Mesendoderm (in vitro differentiated cells): Measurements from ENCODE around the gene USP36.

Experiments
- DNase-seq: peaks from one replicate; pipeline ENCODE4 v3.0.0; 2013
- H2AK5ac ChIP-seq: 2 replicates; pipeline ENCODE4 v1.6.1; 2013; ENCODE audit warnings: low read length, inconsistent platforms
- H2BK120ac ChIP-seq: 2 replicates; pipeline ENCODE4 v1.6.1; 2013; ENCODE audit warnings: low read depth, mild to moderate bottlenecking, low read length, moderate library complexity, mixed read lengths
- H2BK15ac ChIP-seq: replicated peaks from 2 replicates; pipeline ENCODE4 v1.6.1; 2013; ENCODE audit warnings: low read depth, mild to moderate bottlenecking, moderate library complexity
- H2BK5ac ChIP-seq: 2 replicates; pipeline ENCODE4 v1.6.1; 2013; ENCODE audit warnings: low read length, inconsistent platforms
- H3K18ac ChIP-seq: 2 replicates; pipeline ENCODE4 v1.6.1; 2013; ENCODE audit warnings: mild to moderate bottlenecking, low read length, mixed read lengths
- H3K23ac ChIP-seq: one replicate; pipeline ENCODE4 v1.6.1; 2013; ENCODE audit warnings: low read length
- H3K27ac ChIP-seq: 2 replicates; pipeline ENCODE4 v1.5.1; 2013; ENCODE audit warnings: low read depth, mild to moderate bottlenecking, inconsistent platforms, low read length, moderate library complexity
- H3K27me3 ChIP-seq: 2 replicates; pipeline ENCODE4 v1.6.1; 2013; ENCODE audit warnings: low read length, control low read depth, mild to moderate bottlenecking, inconsistent platforms; ENCODE audit not compliant: insufficient read depth, poor library complexity
- H3K36me3 ChIP-seq: 2 replicates; pipeline ENCODE4 v1.6.1; 2013; ENCODE audit warnings: low read length, inconsistent platforms; ENCODE audit not compliant: control insufficient read depth, insufficient read depth
- H3K4ac ChIP-seq: one replicate; pipeline ENCODE4 v1.6.1; 2013; ENCODE audit warnings: low read depth, mild to moderate bottlenecking, low read length, moderate library complexity
- H3K4me1 ChIP-seq: 2 replicates; pipeline ENCODE4 v1.6.1; 2013; ENCODE audit warnings: low read depth, low read length, inconsistent platforms; ENCODE audit not compliant: control insufficient read depth
- H3K4me2 ChIP-seq: 2 replicates; pipeline ENCODE4 v1.6.1; 2013; ENCODE audit warnings: low read length
- H3K4me3 ChIP-seq: 2 replicates; pipeline ENCODE4 v1.5.1; 2013; ENCODE audit warnings: mild to moderate bottlenecking, low read length
- H3K56ac ChIP-seq: one replicate; pipeline ENCODE4 v1.6.1; 2013; ENCODE audit warnings: low read length
- H3K79me1 ChIP-seq: 2 replicates; pipeline ENCODE4 v1.6.1; 2013; ENCODE audit warnings: low read length, inconsistent platforms
- H3K79me2 ChIP-seq: 2 replicates; pipeline ENCODE4 v1.6.1; 2013; ENCODE audit warnings: mild to moderate bottlenecking, low read length; ENCODE audit not compliant: control insufficient read depth, insufficient read depth
- H3K9ac ChIP-seq: 2 replicates; pipeline ENCODE4 v1.6.1; 2013; ENCODE audit warnings: low read length, inconsistent platforms
- H4K5ac ChIP-seq: one replicate; pipeline ENCODE4 v1.6.1; 2013; ENCODE audit warnings: low read length
- H4K8ac ChIP-seq: one replicate; pipeline ENCODE4 v1.6.1; 2013; ENCODE audit warnings: low read depth, mild to moderate bottlenecking, control low read depth, low read length, moderate library complexity
- WGBS: extraction: QIAGEN DNeasy Blood & Tissue Kit; methylation state at CpG from one replicate; pipeline ENCODE4 v1.1.7; 2013; ENCODE audit warnings: low lambda C conversion rate, missing lambda C conversion rate; ENCODE audit not compliant: insufficient coverage; ENCODE audit errors: extremely low coverage; 5-methylcytosine and 5-hydroxymethylcytosine counted together

The USP36 gene

DNA sequence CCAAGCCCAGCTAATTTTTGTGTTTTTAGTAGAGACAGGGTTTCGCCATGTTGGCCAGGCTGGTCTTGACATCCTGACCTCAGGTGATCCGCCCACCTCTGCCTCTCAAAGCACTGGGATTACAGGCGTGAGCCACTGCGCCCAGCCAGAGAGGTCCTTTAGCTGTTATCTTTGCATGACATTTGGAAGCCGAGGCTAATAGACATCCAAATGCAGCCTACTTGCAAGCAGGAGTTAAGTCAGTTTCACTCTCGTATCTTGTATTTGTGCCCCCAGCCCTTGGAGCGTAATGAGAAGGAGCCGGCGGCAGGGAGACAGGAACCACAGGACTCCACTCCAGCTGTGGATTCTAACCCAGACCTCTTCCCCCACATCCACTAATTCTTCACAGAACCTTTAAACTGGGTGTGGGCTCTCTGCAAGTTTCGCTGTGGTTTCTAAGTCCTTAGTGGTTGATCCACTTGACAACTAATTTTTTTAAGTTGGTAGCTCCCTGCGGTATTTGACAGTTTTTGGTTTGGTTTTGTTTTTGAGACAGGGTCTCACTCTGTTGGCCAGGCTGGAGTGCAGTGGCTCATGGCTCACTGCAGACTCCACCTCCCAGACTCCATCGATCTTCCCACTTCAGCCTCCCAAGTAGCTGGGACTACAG, 55.5 kb downstream of the USP36 start:
- WGBS = no CpG with 5 or more reads among the region's 12 CpGs
- no peak overlapping the region for H2AK5ac ChIP-seq
- DNase-seq = no peak

DNA sequence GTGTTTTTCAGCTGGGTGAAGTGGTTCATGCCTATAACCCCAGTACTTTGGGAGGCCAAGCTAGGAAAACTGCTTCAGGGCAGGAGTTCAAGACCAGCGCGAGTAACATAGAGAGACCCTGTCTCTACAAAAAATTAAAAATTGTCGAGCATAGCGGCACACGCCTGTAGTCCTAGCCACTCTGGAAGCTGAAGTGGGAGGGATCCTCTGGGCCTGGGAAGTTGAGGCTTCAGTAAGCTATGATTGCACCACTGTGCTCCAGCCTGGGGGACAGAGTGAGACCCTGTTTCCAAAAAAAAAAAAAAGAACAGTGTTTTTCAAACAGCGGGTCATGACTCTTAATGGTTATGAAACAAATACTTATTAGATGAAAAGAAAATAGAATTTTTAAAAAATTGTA, 56.3 kb downstream of the USP36 start:
- no CpG with 5 or more reads among the region's 6 CpGs for WGBS
- Histone ChIP-seq H2BK5ac (no peak overlapping the region), H3K4ac (no peak overlapping the region), H3K18ac (no peak overlapping the region), H3K4me3 (no peak overlapping the region), H3K36me3 (no peaks in the 10 kb centered on the region), H3K4me2 (no peak overlapping the region), H4K5ac (no peak overlapping the region), H3K27ac (no peak overlapping the region), H3K23ac (no peak overlapping the region), H2AK5ac (no peak overlapping the region), H3K27me3 (no peaks in the 10 kb centered on the region), H3K79me1 (no peaks in the 10 kb centered on the region), H2BK120ac (no peak overlapping the region), H3K79me2 (no peaks in the 10 kb centered on the region), H4K8ac (no peak overlapping the region), H3K9ac (no peak overlapping the region), H3K56ac (no peak overlapping the region), H2BK15ac (no peak overlapping the region), H3K4me1 (no peaks in the 10 kb centered on the region)
- no peak for DNase-seq

More for the DNA sequence above, 55.5 kb downstream of the USP36 start:
- Histone ChIP-seq H4K8ac (no peak overlapping the region), H3K56ac (no peak overlapping the region), H3K36me3 (no peaks in the 10 kb centered on the region), H2BK5ac (no peak overlapping the region), H3K79me2 (no peaks in the 10 kb centered on the region), H3K79me1 (no peaks in the 10 kb centered on the region), H3K27ac (no peak overlapping the region), H4K5ac (no peak overlapping the region), H2BK15ac (no peak overlapping the region), H3K9ac (no peak overlapping the region), H3K4me3 (no peak overlapping the region), H3K4me1 (no peaks in the 10 kb centered on the region), H3K4me2 (no peak overlapping the region), H2BK120ac (no peak overlapping the region), H3K18ac (no peak overlapping the region), H3K23ac (no peak overlapping the region), H3K4ac (no peak overlapping the region), H3K27me3 (no peaks in the 10 kb centered on the region)

DNA sequence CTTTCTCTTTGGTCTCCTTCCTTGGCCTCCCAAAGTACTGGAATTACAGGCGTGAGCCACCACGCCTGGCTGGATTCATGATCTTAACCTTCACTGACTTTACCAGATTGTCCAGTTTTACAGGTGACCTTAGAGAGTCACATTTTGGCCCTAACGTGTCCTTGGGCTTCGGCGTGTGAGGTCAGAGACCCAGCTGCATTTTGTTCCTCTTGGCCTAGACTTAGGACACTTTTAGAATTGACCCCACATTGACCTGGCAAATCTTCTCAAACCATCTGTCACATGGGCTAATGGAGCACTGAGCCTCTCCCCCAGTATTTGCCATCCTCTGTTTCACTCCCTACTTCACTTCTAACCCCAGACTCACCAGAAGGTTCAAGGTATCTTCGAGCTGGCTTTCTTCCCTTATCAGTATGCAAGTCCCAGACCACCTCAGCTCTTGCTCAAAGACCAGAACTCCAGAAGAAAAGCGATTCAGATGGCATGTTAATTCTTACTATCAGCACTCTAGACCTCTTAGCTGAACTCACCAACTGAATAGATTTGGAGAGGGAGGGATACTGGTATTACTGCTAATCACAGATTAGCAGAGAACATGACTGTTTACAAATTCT, 56.8 kb downstream of the USP36 start:
- Histone ChIP-seq H3K27ac (no peak overlapping the region), H3K4me2 (no peak overlapping the region), H4K8ac (no peak overlapping the region), H3K4me3 (no peak overlapping the region), H3K79me1 (no peaks in the 10 kb centered on the region), H3K4me1 (no peaks in the 10 kb centered on the region), H2BK15ac (no peak overlapping the region), H4K5ac (no peak overlapping the region), H3K4ac (no peak overlapping the region), H3K23ac (no peak overlapping the region), H3K27me3 (no peaks in the 10 kb centered on the region), H3K36me3 (no peaks in the 10 kb centered on the region), H2BK120ac (no peak overlapping the region), H3K18ac (no peak overlapping the region), H3K79me2 (no peaks in the 10 kb centered on the region), H2BK5ac (no peak overlapping the region), H2AK5ac (no peak overlapping the region), H3K9ac (no peak overlapping the region), H3K56ac (peak overlapping the region; percentile 34)
- no peak for DNase-seq
- no CpG with 5 or more reads among the region's 7 CpGs for WGBS

DNA sequence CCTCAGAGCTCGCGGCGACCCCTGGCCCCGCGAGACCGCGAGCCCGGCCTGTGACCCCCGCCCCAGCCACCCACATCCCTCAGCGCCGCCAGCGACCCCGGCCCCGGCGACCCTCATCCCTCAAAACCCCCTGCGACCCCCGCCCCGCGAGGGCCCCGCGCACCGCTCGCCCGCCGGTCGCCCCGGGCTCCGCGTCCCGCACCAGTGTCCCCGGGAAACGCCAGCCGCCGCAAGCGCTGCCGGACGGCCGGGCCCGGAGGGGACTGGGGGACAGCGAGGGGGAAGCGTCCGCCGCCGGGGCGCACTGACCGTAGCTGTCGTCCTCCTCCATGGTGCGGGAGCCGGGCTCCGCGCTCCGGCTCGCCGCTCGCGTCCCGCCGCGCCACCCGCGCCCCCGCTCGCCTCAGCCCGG, 58.7 kb downstream of the USP36 start, which contains the start of gene CYTH1:
Gene CYTH1, minus strand, starts transcription at position 381 of the 412 bp plus-strand sequence. Its CDS starts 50 bp downstream, at position 331.
- Histone ChIP-seq H3K27ac (no peak within 1 kb of the TSS), H3K4me3 (peak within 1 kb of the TSS; percentile 75), H3K27me3 (no peaks in the 10 kb centered on the region), H3K23ac (no peak within 1 kb of the TSS), H2BK120ac (no peak within 1 kb of the TSS), H3K36me3 (no peaks in the 10 kb centered on the region), H2BK5ac (peak within 1 kb of the TSS; percentile 43), H3K56ac (peak within 1 kb of the TSS; percentile 97), H3K9ac (peak within 1 kb of the TSS; percentile 93), H3K4me1 (no peaks in the 10 kb centered on the region), H3K4ac (peak within 1 kb of the TSS; percentile 75), H4K5ac (peak within 1 kb of the TSS; percentile 71), H3K79me1 (no peaks in the 10 kb centered on the region), H2AK5ac (no peak within 1 kb of the TSS), H3K18ac (peak within 1 kb of the TSS; percentile 85), H4K8ac (no peak within 1 kb of the TSS), H3K4me2 (peak within 1 kb of the TSS; percentile 87), H3K79me2 (no peaks in the 10 kb centered on the region), H2BK15ac (no peak within 1 kb of the TSS)
- no peak for DNase-seq
- no CpG with 5 or more reads among the region's 64 CpGs for WGBS

DNA sequence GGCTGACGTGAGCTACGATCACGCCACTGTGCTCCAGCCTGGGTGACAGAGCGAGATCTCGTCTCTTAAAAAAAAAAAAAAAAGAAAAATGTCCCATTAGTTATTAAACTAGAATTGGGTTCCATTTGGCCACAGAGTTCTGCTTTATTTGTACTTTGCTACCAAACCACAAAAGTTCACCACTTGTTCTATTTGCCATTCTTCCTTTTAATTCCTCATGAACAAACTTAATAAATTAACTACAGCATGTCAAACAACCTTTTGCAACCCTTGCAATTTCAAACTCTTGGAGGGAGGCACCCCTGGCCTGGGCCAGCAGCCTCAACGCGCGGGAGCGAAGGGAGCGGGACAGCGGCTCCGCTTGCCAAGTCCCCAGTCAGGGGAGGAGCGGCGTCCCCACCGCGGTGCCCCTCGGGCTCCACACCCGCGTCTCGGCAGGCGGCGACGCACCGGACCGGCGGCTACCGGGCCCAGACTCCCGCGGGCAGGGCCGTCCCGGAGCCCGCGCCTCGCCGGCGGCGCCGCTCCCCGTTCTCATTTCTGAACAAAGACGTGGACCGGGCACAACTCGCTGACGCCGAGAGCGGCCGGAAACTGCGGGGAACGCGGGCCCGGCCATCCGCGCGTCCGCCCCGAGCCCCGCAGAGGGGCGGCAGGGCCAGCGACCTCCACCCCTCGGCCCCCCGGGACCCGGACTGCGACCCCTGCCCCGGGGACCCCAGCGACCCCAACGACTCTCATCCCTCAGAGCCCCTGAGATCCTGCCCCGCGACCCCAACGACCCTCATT, 59.3 kb downstream of the USP36 start:
- no peak overlapping the region for H2BK120ac ChIP-seq
- no peak overlapping the region for H3K4ac ChIP-seq
- no peak overlapping the region for H4K8ac ChIP-seq
- no peaks in the 10 kb centered on the region for H3K79me2 ChIP-seq
- H3K79me1 ChIP-seq = no peaks in the 10 kb centered on the region
- peak; percentile 41 for DNase-seq
- H3K18ac ChIP-seq = peak overlapping the region; percentile 85
- peak overlapping the region; percentile 71 for H3K9ac ChIP-seq
- H3K23ac ChIP-seq = no peak overlapping the region
- H3K4me2 ChIP-seq = peak overlapping the region; percentile 55
- H2BK5ac ChIP-seq = no peak overlapping the region
- H2AK5ac ChIP-seq = no peak overlapping the region
- peak overlapping the region; percentile 75 for H3K4me3 ChIP-seq
- H3K56ac ChIP-seq = peak overlapping the region; percentile 84
- no peaks in the 10 kb centered on the region for H3K36me3 ChIP-seq
- no peaks in the 10 kb centered on the region for H3K4me1 ChIP-seq
- H4K5ac ChIP-seq = no peak overlapping the region
- H3K27me3 ChIP-seq = no peaks in the 10 kb centered on the region
- H2BK15ac ChIP-seq = no peak overlapping the region
- WGBS = no CpG with 5 or more reads among the region's 68 CpGs
- H3K27ac ChIP-seq = no peak overlapping the region
